HG02981 (cell line): ENCODE data around the gene SAPCD2.

Source experiments
- ATAC-seq: cut with Tn5 transposase; IDR thresholded peaks from one replicate; pipeline ENCODE4 v1.9.1; 2021; ENCODE audit warnings: mild to moderate bottlenecking, moderate library complexity; ENCODE audit not compliant: unreplicated experiment

SAPCD2 gene

DNA sequence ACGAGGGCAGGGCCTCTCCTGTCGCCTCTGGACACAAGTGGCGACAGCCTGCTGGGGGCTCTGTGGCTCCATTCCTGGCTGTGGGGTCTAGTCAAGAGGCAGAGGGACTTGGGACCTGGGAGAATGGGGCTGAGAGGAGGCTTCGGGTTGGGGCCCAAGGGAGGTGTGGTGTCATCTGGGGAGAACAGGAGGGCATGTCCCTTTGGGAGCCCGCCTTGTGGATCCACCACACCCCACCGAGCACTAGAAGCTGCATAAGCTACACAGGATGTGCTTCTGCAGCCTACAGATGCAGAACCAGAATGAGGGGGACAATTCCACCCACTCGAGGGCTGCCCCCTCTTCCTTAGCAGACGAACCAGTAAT, 12.6 kb upstream of the SAPCD2 start:
- no peak for ATAC-seq

DNA sequence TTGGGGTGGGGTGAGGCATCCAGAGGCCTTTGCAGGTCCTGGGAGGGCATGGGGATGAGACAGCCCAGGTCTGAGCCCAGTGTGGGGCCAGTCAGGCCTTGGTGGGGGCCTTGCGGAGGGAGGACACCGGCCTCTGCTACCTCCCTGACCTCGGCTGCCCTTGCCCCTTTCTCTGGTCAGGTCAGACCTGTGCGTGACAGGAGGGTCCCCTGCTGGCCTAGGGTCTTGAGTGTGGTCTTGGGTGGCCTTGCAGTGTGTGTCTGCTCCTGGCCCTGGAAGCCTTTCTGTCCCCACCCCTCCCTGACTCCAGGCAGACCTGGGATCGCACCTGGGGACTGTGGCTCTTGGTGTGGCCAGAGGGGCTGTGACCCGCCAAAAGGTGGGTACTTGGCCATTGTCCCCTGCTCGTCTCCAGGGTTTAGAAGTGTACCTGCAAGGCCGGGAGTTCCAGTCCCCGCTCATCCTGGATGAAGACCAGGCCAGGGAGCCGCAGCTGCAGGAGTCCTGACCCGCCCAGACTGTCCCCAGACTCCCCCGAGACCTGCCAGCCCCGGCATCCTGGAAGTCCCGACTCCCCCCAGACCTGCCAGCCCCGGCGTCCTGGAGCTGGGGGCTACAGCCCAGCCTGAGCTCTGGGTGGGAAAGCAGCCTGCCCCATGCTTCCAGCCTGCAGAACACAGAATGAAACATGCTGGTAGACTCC, 12.0 kb upstream of the SAPCD2 start:
- ATAC-seq, result no peak

DNA sequence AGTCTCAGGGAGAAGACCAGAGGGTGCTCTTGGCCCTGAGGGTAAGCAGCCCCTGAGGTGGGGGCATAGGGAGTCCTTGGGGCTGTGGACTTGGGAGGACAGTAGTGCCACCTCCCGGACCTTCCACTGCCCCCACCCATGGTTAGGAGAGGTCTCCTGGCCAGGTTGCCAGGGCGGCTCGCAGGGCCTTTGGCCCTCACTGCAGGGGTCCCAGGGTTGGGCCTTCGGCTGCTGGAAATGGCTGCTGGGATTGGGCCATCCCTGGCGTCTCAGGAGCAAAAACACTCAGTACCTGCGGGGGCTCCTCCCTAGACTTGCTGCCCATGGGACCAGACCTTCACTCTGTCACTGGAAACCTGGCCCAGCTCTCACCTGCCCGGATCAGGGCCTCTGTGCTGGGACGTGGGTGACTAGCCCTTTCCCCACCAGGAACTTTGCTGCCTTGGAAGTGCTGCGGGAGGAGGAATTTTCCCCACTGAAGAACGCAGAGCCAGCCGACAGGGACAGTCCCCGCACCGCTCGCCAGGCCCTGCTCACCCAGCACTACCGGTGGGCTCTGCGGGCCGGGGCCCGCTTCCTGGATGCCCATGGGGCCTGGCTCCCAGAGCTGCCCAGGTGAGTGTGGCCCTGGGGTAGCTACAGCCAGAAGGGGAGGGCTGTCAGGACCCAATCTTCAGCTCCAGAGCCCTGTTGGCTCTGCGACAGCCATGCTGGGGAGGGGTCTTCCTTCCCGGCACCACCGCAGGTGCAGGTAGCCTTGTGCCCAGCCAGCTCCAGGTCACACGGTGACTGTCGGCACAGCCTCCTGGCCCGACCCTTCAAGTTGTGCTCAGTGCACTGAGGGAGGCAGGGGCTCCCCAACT, 10.1 kb upstream of the SAPCD2 start:
- ATAC-seq, result no peak

DNA sequence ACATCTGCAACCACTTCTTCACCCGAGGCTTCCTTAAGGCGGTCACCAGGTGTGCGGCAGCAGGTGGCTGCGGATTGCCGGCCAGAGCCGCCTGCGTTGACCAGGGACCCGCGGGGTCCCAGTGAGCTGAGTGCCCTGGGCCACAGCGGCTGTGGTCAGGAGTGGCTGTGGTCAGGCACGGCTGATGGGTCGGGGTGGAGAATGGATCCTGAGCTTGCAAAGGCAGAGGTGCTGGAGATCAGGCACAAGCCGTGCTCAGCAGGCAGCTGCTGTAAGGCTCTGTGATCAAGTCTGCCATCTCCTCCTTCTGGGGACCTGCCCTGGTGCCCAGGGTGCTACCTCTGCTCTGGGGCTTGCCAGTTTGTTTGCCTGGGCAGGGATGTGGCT, 9.0 kb upstream of the SAPCD2 start:
- no peak for ATAC-seq

DNA sequence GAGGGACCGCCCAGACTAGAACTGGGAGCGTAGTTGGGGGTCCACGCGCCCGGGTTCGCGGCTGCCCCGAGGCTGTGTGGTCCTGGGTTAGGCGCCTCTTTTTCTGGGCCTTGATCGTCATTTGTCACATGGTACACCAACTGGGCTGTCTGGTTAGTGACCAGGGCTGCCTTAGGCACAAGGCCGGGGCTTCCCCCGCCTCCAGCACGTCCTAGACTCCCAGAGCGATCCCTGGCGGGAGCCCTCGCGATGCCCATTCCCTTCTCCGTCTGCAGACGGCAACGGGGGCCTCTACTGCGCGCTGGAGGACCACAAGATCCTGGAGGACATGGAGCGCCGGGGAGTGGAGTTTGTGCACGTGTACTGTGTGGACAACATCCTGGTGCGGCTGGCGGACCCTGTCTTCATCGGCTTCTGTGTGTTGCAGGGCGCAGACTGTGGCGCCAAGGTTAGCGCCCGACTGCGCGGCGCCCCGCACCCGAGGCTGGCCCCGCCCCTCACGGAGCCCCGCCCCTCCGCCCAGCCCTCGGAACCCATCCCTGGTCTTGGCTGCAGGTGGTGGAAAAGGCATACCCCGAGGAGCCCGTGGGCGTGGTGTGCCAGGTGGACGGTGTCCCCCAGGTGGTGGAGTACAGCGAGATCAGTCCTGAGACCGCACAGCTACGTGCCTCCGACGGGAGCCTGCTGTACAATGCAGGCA, 8.5 kb upstream of the SAPCD2 start:
- ATAC-seq, result no peak

DNA sequence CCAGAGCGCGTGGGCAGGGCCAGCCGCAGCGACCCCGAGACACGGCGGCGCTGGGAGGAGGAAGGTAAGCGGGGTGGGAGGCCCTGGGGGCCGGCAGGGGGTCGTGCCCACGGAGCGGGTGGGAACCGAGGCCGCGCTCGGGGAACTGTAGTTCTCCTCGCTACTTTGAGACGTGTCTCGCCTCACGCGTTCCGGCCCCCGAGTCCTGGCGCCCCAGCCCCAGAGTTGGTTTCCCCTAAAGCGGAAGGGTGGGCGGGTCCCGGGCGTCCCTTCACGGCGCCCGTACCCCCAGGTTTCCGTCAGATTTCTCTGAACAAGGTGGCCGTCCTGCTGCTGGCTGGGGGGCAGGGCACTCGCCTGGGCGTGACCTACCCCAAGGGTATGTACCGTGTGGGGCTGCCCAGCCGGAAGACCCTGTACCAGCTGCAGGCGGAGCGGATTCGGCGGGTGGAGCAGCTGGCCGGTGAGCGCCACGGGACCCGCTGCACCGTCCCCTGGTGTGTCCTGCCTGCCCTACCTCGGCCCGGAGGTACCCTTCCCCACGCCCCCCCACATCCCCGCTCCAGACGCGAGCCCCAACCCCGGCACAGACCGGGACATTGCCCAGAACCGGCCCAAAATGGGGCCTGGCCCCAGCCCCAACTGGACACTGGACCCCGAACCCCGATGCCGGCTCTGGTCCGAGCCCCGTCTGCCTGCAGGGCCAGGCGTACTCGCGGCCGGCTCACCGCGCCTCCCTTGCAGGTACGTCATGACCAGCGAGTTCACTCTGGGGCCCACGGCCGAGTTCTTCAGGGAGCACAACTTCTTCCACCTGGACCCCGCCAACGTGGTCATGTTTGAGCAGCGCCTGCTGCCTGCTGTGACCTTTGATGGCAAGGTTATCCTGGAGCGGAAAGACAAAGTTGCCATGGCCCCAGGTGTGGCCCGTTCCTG, 7.7 kb upstream of the SAPCD2 start:
- ATAC-seq, result peak; percentile 26

DNA sequence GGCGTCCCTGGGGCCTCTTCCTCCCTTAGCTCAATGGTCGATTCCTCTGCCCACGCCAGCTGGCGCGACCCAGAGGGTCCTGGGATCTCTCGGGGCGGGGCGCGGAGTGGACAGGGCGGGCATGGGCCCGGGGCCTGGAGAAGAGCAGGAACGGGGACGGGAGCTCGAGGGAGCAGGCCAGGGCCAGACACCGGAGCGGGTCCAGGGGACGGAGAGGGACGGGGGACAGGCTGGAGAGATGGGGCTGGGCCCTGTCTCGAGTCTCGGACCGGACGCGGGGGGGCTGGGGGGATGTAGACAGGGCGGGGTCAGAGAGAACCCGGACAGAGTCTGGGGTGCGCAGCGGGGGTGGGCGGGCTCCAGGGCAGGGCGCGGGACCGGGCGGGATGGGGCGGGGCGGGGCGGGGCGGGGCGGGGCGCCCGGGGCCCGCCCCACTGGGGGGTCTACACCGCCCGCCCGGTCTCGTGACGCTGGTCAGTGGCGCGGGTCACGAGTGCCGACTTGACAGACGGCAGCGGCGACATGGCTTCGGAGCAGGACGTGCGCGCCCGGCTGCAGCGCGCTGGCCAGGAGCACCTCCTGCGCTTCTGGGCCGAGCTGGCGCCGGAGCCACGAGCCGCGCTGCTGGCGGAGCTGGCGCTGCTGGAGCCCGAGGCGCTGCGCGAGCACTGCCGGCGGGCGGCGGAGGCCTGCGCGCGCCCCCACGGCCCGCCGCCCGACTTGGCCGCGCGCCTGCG, 6.8 kb upstream of the SAPCD2 start, which contains the start of gene UAP1L1:
Gene UAP1L1 (plus strand): TSS at position 508 of the 738 bp plus-strand sequence. CDS start 16 bp downstream, at position 524.
- ATAC-seq, result peak; percentile 62

DNA sequence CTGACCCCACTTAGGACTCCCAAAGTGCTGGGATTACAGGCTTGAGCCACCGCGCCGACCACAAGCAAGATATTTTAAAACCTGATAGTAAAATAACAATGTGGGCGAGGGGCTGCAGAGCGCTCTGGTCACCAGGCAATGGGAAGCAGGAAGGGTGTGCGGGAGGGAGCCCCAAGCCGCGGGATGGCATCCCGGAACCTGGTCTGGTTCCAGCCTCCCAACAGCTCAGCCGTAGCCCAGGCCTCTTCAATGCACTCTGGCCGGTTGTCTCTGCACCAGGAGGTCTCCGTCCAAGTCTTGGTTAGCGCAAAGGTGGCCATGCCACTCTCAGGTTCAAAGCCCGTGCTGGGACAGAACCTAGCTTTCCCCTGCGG, 6.3 kb upstream of the SAPCD2 start:
- ATAC-seq, result no peak

DNA sequence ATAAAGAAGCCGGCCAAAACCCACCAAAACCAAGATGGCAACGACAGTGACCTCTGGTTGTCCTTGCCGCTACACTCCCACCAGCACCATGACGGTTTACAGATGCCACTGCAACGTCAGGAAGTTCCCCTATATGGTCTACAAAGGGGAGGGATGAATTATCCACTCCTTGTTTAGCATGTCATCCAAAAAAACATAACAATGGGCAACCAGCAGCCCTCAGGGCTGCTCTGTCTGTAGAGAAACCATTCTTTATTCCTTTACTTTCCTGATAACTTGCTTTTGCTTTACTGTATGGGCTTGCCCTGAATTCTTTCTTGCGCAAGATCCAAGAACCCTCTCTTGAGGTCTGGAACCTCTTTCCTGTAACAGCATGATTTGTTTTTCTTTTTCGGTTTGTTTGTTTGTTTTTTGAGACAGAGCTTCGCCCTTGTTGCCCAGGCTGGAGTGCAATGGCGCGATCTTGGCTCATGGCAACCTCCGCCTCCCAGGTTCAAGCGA, 5.0 kb upstream of the SAPCD2 start:
- no peak for ATAC-seq

DNA sequence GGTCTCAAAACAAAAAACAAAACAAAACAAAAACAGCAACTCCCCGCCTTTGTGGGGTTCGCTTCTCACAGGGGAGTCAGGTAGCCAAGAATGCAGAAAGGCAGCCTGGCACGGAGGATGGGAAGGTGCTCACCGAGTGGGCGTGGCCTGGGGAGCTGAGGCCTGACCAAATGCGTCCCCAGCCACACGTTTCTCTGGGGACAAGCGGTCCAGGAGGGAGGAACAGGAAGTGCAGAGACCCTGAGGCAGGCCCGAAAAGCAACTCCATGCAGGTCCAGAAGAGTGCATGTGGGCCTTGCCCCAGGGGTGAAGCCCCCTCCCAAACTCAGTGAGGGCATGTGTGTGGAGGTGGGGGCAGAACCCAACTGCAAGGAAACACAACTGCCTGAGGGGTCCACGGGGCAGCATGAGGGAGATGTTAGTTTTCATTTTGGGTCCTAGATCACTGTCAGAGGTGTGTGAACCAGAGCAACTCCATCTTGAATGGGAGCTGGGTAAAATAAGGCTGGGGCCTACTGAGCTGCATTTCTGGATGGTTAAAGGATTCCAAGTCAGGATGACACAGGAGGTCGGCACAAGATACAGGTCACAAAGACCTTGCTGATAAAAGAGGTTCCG, 4.4 kb upstream of the SAPCD2 start:
- no peak for ATAC-seq

DNA sequence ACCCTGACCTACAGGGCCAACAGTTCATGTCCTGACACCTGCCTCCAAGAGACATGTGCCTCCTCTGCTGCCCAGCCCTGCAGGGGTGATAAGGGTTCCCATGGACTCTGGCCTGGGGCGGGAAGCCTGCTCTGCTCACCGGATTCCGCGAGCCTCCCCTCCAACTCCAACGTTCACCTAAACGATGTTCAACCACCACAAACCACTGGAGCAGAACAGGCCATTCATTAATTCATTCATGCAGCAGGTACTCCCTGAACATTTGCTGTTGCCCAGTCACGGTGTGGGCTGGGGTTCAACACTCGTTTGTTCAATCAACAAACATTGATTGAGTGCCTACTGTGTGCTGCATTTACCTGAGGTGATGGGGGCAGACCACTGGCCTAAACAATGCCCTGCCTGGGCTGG, 3.6 kb upstream of the SAPCD2 start:
- ATAC-seq, result no peak

DNA sequence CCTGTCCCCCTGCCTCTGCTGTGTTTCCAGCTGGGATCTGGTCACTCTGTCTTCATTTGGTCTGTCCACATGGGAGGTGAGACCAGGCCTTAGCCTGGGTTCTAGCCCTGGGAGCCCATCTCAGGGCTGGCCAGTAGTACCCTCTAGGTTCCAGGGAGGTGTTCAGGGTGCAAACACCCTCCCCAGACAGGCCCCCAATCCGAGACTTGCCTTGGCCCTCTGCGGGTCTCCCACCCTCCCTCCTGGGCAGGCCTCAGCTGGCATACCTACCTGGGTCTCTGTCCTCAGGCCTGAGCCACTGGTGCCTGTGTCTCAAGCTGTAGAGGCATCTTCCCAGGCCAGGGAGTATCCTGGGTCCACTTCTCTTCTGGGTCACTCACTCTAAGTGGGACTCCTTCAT, 925 bp upstream of the SAPCD2 start:
- no peak for ATAC-seq

DNA sequence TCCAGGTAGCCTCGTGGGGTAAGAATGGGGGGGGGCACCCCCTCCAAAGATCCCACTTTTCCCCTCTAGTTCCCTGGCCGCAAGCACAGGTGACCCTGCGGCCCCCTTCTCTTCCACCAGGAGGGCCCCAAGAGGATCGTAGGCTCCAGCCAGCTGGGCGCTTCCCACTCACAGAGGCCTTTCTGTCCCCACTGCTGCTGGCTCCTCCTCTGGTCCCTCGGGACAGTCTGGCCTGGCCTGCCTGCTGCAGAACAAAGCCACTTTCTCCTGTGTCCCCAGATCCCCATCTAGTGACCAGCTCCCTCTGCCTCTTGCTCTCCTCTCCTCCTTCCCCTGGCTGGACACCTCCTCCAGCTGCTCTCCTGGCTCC, 534 bp upstream of the SAPCD2 start:
- peak; percentile 2 for ATAC-seq

DNA sequence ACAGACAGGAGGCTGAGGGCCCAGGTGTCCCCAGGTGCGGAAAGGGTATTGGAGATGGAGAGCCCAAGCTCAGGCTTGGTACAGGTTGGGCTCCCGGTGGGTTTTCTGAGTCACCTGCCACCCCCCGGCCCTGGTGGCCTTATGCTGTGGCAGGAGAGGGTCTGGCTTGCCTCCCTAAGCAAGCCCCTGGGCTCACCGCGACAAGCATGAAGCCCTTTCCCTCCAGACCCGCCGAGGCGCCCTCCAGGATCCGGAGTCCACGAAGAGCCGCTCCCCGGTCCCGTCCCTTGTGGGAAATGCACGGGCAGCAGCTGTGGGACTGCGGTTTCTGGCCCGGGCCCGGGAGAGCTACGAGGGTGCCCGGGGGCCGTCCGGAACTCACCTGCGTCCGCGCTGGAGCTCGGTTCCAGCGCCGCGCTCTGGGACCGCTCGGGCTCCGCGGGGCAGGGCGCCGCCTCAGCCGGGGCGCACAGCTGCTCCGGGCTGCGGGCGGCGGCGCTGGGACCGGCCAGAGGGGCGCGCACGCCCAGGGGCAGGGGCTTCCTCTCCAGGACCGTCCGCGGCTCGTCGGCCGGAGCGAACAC, 757 bp downstream of the SAPCD2 start:
- no peak for ATAC-seq

DNA sequence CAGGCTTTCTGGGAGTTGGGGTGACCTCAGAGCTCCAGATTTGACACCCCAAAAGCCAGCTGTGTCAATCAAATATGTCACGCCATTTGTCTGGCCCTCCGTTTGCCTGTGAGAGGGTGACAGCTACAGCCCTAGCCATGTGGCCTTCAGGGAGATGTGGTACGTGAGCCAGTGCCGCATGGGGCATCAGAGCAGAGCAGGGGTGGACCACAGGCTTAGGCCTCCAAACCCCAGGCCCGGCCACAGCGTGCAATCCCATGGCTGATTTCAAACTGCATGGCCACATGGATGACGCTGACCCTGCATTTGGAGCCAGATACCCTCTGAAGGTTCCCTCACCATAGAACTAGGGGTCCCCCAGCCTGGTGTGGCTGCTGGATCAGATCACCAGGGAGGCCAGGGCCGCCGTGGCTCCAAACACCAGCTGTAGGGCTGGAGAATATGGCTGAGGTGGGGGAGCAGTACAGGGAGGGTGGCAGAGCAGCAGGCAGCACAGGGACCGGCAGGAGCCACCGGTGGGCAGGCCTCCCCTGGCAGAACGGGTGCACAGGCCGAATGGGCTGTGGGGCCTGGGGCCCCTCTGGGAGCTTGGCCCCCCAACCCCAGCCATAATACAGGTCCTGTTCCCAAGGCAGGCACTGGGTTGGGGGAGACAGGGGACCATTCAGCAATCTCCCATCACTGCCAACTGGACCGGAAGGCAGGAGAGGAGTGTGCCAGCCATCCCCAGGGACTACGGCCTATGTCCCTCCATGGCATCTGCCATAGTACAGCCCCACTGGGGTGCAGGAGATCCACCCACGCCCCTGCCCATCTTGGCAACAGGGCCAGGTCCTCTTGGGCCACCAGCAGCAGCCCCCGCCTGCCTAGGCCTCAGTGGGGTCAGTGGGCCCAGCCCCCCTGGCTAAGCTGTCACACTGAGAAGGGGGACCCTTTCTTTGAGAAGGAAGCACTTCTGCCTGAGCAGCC, 1.5 kb downstream of the SAPCD2 start:
- ATAC-seq, result no peak

DNA sequence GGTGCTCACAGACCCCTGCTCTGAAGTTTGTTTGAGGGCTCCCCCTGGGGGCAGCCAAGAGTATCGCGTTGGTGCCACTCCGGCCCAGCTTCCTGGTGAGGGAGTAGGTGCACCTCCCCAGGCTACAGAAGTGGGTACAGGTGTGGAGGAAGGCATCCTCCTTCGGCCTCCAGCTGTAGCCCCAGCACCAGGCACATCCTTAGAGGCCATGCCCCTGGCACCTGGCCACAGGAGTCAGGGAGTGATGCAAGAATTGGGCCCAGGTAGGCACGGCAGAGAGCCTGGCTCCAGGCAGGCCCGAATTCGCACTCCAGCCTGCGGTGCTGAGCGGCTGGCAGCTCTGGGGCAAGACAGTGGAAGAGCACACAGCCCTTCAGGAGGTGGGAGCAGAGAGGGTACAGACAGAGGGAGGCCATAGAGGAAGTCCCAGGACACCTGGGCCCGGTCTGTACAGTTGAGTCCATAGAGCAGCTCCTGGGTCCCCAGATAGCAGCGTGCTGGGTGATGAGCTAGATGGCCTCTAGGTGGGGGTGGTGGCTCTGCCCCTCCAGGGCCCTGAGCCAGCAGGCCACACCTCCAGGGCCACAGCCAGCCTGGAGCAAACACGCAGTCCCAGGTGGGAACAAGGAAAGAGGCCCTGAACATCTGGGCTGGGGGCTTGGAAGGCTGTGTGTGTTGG, 2.4 kb downstream of the SAPCD2 start:
- ATAC-seq, result peak; percentile 37

DNA sequence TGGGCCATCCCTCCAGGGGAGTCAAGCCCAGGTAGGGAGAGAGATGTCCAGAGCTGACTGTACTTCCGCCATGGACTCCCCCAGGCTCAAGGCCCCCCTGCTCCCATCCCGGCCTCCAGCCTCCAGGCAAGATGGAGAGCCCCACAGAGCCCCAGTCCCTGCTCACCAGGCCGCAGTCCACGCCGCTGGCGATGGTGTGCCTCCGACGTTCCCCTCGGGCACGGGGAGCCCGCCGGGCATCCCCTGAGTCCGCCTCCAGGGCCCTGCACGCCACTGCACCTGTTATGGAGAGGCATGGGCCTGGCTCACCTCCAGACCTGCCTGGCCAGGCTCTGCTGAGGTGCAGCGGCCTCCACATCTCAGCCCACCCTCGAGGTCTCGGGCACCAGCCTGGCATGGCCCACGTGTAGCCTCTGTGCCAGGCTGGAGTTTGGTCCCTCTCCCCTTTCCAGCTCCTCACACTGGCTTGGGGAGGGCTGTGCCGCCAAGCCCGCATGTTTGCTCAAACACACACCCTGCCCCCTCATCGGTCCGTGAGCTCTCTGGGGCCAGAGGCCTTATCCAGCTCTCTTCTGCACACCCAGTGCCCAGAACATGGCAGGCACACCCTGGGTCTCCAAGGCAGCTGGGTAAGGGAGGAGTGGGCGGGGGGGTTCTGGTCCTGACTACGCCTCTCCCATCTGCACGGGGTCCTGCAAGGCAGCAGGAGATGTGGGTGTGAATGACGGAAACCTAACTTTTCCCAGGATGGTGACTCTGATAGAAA, 4.1 kb downstream of the SAPCD2 start:
- ATAC-seq, result no peak
